Activated naive CD4-positive, alpha-beta T cell treated with anti-CD3 and anti-CD28 coated beads for 36 hours (primary cell): Measurements from ENCODE around the gene ZP3. TPM values are rescaled to one million over a fixed set of nuclear protein-coding genes. Genes with fewer than 3 reads are reported as not detected.
"Not testable (repeated sequence)": the region's sequence is repeated elsewhere in the genome, so short reads cannot be mapped to it uniquely, and the experiment has no call there.

Experiments used
- CTCF ChIA-PET: fragments of 350-600 bp; sonication (Branson Sonifier 250); formaldehyde crosslinking; loops from one replicate; lab custom pipeline; 2021; ENCODE audit warnings: antibody characterized with exemption; lab: Charles Lee
- DNase-seq: peaks from one replicate; pipeline ENCODE4 v3.0.0-alpha.2; 2020
- H3K27ac Mint-ChIP-seq: one replicate; pipeline ENCODE4 v1.8.0; 2021; ENCODE audit warnings: mild to moderate bottlenecking, mixed read lengths
- H3K27me3 Mint-ChIP-seq: one replicate; pipeline ENCODE4 v1.8.0; 2021; ENCODE audit warnings: low read depth, mixed read lengths
- H3K36me3 Mint-ChIP-seq: one replicate; pipeline ENCODE4 v1.8.0; 2021; ENCODE audit warnings: low read depth, mixed read lengths
- H3K4me1 Mint-ChIP-seq: one replicate; pipeline ENCODE4 v1.8.0; 2021; ENCODE audit warnings: low read depth, mixed read lengths
- H3K4me3 Mint-ChIP-seq: one replicate; pipeline ENCODE4 v1.8.0; 2021; ENCODE audit warnings: mild to moderate bottlenecking, moderate library complexity, mixed read lengths
- H3K9me3 Mint-ChIP-seq: one replicate; pipeline ENCODE4 v1.8.0; 2021; ENCODE audit warnings: mixed read lengths
- intact Hi-C: fragments of 100-400 bp; cut with micrococcal nuclease; formaldehyde crosslinking; loops from one replicate; pipeline ENCODE4 v1.15.1; 2023
- total RNA-seq, 2 experiments: library from RNA; stranded (reverse); gene quantifications; one replicate each; pipeline ENCODE4 v1.2.3, GENCODE V29; 2021

Gene ZP3
- total RNA-seq, 2 experiments from 2014 or later, result 26.6 to 32.6 TPM

GRCh38 chr7:76460767-76461166 is 36.0 kb downstream of the ZP3 start:
- H3K4me1 Mint-ChIP-seq, H3K27me3 Mint-ChIP-seq, DNase-seq, CTCF ChIA-PET, intact Hi-C loops, H3K36me3 Mint-ChIP-seq, H3K4me3 Mint-ChIP-seq, H3K27ac Mint-ChIP-seq, H3K9me3 Mint-ChIP-seq: not testable (repeated sequence)

DNA sequence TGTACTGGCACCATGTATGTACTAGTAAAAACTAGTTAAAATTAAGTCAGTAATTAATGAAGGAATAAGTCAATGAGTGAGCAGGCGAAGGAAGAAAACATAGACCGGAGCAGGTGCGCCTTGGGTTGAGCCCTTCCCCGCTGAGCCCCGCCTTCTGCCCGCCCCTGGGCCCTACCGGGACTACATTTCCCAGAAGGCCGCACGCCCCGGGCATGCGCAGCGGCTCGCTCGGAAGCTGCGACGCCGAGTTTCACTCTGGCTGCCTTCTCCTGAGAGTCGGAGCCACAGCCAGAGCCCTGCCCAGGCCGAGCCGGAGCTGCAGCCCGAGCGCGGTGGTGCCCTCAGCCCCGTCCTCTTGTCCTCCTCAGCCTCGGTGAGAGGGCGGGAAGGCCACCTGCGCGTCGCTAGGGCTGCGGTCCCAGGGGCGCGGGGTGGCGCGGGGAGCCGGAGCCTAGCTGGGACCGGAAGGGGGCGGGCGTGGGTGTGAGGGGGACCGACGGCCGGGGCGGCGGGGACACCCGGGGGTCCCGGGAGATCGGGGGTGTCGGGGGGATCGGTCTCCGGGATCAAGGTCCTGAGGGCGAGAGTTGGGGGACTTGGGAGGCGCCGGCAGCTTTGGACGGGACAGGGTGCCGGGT is 36.8 kb downstream of the ZP3 start, which contains the start of gene DTX2:
DTX2 (plus strand) TSS at position 246 of the 638 bp plus-strand sequence. CDS start 18,801 bp downstream, outside the sequence.
- DNase-seq, result peak; percentile 37
- intact Hi-C loops, H3K9me3 Mint-ChIP-seq, CTCF ChIA-PET, H3K4me1 Mint-ChIP-seq, H3K36me3 Mint-ChIP-seq, H3K27ac Mint-ChIP-seq, H3K27me3 Mint-ChIP-seq: not testable (repeated sequence)
- peak within 1 kb of the TSS; percentile 59 for H3K4me3 Mint-ChIP-seq

DNA sequence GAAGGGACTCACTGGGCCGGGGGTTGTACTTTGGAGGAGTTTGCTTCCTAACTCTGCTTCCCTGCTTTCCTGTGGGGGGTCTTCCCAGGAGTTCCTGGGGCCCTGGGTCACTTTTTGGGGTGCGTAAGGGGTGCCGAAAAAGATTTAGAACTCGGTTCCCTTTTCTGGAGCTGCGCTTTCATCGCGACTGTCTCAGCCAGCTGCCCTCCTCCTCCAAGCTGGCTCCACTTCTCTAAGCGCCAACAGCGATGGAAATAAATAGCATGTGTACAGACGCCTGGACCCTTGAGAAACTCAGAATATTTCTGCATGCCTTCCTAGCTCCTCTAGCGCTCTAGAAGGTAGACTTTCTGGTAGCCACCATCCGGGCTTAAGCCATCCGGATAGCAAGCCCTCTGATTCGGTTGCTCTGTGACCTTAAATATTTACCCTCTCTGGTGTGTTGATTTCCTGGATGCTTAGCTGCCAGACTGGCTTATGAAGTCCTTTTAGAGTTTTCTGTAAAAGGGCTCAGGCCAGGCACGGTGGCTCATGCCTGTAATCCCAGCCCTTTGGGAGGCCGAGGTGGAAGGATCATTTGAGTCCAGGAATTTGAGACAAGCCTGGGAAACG is 37.6 kb downstream of the ZP3 start:
- DNase-seq, H3K4me3 Mint-ChIP-seq, H3K36me3 Mint-ChIP-seq, H3K4me1 Mint-ChIP-seq, H3K27ac Mint-ChIP-seq, CTCF ChIA-PET, H3K27me3 Mint-ChIP-seq, intact Hi-C loops, H3K9me3 Mint-ChIP-seq: not testable (repeated sequence)

GRCh38 chr7:76464959-76465358 is 40.2 kb downstream of the ZP3 start:
- H3K36me3 Mint-ChIP-seq, H3K9me3 Mint-ChIP-seq, H3K4me3 Mint-ChIP-seq, H3K27me3 Mint-ChIP-seq, DNase-seq, H3K4me1 Mint-ChIP-seq, CTCF ChIA-PET, H3K27ac Mint-ChIP-seq, intact Hi-C loops: not testable (repeated sequence)

- H3K36me3 Mint-ChIP-seq, H3K4me1 Mint-ChIP-seq, H3K9me3 Mint-ChIP-seq, intact Hi-C loops, H3K4me3 Mint-ChIP-seq, H3K27me3 Mint-ChIP-seq, CTCF ChIA-PET, H3K27ac Mint-ChIP-seq, DNase-seq: not testable (repeated sequence)
These were observed 41.2 kb downstream of the ZP3 start for GRCh38 chr7:76465950-76466349.

- H3K9me3 Mint-ChIP-seq, intact Hi-C loops, H3K4me3 Mint-ChIP-seq, H3K36me3 Mint-ChIP-seq, H3K27me3 Mint-ChIP-seq, H3K27ac Mint-ChIP-seq, CTCF ChIA-PET, H3K4me1 Mint-ChIP-seq: not testable (repeated sequence)
- DNase-seq, result peak; percentile 30
These were observed 43.1 kb downstream of the ZP3 start for GRCh38 chr7:76467743-76468404.

- H3K4me3 Mint-ChIP-seq, H3K27me3 Mint-ChIP-seq, intact Hi-C loops, DNase-seq, H3K9me3 Mint-ChIP-seq, H3K4me1 Mint-ChIP-seq, H3K27ac Mint-ChIP-seq, CTCF ChIA-PET, H3K36me3 Mint-ChIP-seq: not testable (repeated sequence)
These were observed 46.9 kb downstream of the ZP3 start for GRCh38 chr7:76471556-76472221.

DNA sequence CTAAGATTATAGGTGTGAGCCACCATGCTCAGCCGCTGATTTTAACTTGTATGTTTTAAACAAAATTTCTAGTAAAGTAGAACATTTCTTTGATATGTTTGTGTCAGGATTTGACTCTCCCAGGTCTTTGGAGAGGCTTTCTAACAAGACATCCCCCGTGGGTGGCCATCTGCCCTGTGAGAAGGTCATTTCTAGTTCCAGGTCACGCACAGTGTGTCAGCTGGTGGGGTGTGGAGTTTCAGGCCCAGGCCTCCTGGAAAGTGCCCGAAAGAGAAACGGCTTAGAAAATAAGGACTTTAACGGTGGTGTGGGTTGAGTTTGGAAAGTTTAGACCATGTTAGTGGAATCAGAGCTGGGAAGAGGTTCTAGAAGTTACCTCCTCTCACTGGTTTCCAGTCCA is 48.3 kb downstream of the ZP3 start:
- intact Hi-C loops, H3K27ac Mint-ChIP-seq, H3K4me3 Mint-ChIP-seq, DNase-seq, H3K27me3 Mint-ChIP-seq, H3K36me3 Mint-ChIP-seq, H3K9me3 Mint-ChIP-seq, H3K4me1 Mint-ChIP-seq, CTCF ChIA-PET: not testable (repeated sequence)

DNA sequence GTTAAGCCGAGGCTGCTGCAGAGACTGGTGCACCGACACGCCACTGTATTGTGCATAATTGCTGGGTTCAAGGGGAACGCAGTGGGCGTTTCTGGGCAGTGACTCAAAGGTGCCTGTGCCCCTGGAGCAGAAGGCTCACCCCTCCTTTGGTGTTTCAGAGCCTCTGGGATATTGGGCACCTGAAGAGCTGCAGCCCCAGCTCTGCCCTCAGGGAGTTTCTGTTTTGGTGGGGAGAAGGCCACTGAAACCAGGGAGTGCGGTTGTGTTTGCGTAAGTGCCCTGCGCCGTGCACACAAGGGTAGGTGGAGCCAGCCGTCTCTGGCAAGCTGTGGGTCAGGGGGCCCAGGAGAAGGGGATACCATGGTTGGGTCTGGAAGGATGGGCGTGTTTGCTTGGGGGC is 51.5 kb downstream of the ZP3 start:
- H3K4me3 Mint-ChIP-seq, H3K27ac Mint-ChIP-seq, H3K9me3 Mint-ChIP-seq, H3K36me3 Mint-ChIP-seq, H3K4me1 Mint-ChIP-seq, H3K27me3 Mint-ChIP-seq, DNase-seq, CTCF ChIA-PET, intact Hi-C loops: not testable (repeated sequence)

- CTCF ChIA-PET, DNase-seq, H3K4me1 Mint-ChIP-seq, intact Hi-C loops, H3K27ac Mint-ChIP-seq, H3K9me3 Mint-ChIP-seq, H3K27me3 Mint-ChIP-seq, H3K4me3 Mint-ChIP-seq, H3K36me3 Mint-ChIP-seq: not testable (repeated sequence)
These were observed 52.2 kb downstream of the ZP3 start for GRCh38 chr7:76476742-76477474.

- CTCF ChIA-PET, H3K4me1 Mint-ChIP-seq, H3K27me3 Mint-ChIP-seq, H3K4me3 Mint-ChIP-seq, H3K9me3 Mint-ChIP-seq, H3K36me3 Mint-ChIP-seq, intact Hi-C loops: not testable (repeated sequence)
- peak; percentile 30 for DNase-seq
- peak overlapping the region; percentile 76 for H3K27ac Mint-ChIP-seq
These were observed 54.9 kb downstream of the ZP3 start for GRCh38 chr7:76479628-76480027.
